GM18907 (cell line): ENCODE data around the gene NAGA.

Source experiments
- ATAC-seq: cut with Tn5 transposase; IDR thresholded peaks from one replicate; pipeline ENCODE4 v1.9.1; 2021; ENCODE audit warnings: mild to moderate bottlenecking, moderate library complexity; ENCODE audit not compliant: unreplicated experiment

The NAGA gene

DNA sequence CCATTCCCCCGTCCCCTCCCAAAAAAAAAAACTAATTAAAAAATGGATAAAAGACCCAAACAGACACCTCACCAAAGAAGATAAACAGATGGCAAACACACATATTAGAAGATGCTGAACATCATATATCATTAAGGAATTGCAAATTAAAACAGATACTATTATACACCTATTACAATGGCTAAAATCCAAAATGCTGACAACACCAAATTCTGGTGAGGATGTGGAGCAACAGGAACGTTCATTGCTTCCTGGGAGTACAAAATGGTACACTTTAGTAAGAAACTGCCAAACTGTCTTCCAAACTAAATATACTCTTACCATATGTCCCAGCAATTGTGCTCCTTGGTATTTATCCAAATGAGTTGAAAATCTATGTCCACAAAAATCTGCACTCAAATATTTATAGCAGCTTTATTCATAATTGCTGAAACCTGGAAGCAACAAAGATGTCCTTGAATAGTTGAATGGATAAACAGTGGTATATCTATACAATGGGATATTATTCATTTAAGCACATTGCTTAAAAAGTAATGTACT lies 19.9 kb downstream of the NAGA start:
- ATAC-seq, result no peak

DNA sequence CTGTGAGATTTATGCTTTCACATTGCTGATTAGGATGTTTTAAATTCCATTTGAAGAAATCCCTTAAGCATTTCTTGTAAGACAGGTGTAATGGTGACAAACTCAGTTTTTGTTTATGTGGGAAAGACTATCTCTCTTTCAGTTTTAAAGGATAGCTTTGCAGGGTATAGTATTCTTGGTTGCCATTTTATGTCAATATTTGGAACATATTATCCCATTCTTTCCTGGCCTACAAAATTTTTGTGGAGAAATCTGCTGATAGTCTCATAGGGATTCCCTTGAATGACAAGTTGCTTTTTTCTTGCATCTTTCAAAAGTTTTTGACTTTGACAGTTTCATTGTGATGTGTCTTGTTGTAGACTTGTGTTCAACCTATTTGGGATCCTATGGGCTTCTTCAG lies 28.8 kb downstream of the NAGA start:
- no peak for ATAC-seq

DNA sequence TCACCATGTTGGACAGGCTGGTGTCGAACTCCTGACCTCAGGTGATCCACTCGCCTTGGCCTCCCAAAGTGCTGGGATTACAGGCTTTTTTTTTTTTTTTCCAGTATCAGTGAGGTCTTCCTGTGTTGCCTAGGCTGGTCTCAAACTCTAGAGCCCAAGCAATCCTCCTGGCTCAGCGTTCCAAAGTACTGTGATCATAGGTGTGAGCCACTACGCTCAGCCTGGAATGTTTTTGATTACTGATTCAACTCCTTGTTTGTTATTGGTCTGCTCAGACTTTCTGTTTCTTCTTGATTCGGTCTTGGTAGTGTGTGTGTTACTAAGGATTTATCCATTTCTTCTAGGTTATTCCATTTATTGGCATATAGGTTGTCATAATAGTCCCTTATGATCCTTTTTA lies 31.3 kb downstream of the NAGA start:
- ATAC-seq, result no peak

DNA sequence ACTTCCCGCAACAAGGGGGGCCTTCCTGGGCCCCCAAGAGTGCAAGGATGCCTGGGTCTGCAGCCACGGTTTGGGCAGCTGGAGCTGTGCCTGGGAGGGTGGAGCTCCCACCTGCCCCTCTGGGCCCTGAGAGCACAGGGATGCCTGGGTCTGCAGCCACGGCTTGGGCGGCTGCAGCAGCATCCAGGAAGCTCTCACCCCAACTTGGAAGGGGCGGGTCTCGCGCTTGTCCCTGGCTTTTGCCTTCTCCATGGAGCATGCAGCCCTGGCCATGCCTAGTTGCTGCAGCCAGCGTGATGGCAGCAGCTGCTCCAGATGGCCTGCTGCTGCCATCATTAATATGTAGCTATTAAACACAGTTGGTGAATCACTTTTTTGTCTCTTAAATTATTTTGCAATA lies 35.4 kb downstream of the NAGA start:
- no peak for ATAC-seq

DNA sequence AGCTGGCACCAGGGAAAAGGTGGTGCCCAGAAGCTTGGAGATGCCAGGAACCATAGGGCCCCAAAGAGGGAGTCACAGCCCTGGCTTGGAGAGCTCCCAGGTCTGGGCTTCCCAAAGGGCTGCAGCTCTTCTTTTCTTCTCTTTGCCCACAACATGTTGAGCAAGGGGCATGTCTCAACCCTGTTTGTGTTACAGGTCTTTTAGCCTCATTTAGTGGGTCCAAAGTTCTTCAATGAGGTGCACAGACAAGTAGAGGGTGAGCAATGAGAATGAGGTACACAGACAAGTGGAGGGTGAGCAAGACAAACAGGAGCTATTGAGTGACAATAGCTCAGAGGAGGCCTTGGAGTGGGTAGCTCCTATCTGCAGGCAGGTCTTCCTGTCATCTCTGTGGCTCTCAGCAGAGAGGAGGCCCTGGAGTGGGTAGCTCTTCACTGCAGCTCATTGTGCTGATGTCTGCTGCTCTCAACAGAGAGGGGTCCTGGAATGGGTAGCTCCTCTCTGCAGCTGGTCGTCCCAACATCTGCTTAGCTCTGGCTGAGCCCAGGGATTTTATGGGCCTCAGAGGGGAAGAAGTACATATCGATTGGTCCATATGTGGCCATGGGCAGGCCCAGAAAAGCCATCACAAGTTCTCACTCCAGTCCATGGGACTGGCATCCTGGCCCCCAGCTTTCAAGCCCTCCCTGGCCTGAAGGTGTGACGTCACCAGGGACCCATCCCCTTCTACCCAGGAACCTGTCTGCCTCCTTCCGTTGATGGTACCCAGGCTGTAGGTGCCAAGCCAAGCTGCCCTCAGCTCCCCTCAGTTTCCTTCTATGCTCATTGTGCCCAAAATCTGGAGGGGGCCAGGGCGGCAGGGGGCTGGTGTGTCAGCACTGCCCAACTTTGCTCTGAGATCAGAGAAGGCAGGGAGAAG lies 37.1 kb downstream of the NAGA start:
- ATAC-seq, result no peak

DNA sequence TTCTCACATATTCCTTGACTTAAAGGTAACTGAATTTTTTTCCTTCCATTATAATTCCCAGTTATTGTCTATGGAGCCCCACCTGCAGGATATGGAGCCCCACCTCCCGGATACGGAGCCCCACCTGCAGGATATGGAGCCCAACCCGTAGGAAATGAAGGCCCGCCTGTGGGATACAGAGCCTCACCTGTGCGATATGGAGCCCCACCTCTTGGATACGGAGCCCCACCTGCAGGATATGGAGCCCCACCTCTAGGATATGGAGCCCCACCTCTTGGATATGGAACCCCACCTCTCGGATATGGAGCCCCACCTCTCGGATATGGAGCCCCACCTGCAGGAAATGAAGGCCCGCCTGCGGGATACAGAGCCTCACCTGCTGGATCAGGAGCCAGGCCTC lies 43.9 kb downstream of the NAGA start:
- no peak for ATAC-seq

DNA sequence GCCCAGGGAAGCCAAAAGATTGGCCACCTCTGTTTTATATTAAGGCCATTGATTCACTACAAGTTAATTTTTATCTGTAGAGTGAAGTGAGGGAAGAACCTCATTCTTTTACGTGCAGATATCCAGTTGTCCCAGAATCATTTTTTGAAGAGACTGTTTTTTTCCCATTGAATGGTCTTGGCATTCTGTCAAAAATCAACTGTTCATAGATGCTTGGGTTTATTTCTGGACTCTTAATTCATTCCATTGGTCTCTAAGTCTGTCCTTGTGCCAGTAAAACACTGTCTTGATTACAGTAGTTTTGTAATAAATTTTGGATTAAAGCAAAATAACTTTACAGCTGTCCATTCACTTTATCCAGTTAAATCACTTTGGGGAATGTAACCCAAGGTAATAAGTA lies 45.2 kb downstream of the NAGA start:
- no peak for ATAC-seq

DNA sequence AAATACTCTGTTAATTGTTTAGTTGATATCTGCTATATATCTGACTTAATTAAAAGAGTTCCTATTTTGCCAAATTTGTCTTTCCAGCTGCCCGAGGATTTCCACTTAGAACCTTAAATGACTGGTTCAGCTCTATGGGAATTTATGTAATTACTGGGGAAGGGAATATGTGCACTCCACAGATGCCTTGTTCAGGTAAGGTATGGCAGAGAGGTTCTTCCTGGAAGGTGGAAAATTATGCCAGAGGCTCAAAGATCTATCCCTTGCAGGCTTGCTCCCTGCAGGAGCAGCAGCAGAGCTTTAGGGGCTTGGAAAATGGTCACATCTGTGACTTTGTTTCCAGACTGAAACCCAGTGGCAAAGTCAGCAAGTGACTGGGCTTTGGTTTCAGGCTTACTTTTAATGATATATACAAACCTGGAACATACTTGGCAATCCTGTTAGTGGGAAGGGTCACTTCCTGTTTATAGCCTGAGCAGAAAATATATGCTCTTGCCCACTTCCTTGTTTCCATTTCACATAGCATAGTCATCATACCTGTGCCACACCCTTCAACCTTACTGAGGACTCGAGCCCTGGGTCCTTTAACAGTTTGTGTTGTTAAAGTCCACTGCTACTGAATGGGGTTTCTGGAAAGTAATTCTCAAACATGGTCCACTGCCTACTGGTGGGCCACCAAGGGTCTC lies 48.3 kb downstream of the NAGA start:
- no peak for ATAC-seq

DNA sequence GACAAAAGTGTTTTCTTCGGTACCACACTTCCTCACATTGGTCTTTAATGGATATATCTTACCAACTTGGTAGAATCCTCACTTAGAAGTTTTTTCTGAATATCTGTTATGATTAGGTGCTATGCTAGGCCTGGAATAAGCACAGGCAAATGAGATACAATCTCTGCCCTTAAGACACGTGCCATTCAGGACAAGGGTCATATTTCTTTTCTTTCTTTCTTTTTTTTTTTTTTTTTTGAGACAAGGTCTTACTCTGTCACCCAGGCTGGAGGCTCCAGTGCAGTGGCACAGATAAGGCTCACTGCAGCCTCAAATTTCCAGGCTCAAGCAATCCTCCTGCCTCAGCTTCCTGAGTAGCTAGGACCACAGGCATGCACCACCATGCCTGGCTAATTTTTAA lies 49.0 kb downstream of the NAGA start:
- no peak for ATAC-seq

DNA sequence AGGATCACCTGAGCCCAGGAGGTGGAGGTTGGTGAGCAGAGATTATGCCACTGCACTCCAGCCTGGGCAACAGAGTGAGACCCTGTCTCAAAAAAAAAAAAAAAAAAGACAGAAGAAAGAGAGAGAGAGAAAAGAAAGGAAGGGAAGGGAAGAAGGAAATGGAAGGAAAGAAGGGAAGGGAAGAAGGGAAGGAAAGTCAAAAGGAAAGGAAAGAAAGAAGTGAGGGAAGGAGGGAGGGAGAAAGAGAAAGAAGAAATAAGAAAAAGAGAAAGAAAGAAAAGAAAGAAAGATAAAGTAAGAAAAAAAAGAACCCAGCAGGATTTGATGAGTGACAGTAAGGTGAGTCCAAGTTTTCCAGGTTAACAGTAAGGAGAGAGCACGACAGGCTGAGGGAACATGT lies 52.4 kb downstream of the NAGA start:
- ATAC-seq, result no peak

DNA sequence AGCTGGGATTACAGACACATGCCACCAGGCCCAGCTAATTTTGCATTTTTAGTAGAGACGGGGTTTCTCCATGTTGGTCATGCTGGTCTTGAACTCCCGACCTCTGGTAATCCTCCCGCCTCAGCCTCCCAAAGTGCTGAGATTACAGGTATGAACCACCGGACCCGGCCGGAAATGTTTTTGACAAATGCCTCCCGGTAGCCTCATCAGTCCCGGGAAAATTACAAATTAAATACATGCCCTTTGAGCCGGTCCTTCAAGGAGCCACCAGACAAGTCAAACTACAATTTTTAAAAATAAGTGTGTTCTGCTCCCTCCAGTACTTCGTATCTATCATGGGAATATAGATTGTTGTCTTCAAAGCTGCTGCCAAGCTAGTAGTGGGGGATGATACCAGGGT lies 54.5 kb downstream of the NAGA start:
- ATAC-seq, result no peak

DNA sequence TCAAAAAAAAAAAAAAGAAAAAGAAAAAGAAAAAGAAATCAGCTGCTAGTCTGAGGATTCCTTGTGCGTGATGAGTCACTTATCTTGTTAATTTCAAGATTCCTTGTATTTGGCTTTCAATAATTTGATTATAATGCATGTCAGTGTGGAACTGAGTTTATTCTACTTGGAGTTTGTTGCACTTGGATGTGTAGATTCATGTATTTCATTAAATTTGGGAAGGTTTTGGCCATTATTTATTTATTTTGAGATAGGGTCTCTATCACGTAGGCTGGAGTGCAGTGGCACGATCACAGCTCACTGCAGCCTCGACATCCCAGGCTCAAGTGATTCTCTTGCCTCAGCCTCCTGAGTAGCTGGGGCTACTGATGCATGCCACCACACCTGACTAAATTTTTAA lies 57.2 kb downstream of the NAGA start:
- no peak for ATAC-seq

DNA sequence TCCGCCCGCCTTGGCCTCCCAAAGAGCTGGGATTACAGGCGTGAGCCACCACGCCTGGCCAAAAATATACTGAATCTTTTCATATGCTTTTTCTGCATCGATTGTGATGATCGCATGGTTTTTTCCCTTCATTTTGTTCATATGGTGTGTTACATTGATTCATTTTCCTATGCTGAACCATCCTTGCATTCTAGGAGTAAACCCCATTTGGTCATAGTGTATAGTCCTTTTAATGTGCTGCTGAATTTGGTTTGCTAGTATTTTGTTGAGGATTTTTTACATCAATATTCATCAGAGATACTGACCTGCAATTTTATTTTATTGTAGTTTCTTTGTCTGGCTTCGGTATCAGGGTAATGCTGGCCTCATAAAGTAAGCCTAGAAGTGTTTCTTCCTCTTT lies 59.8 kb downstream of the NAGA start:
- ATAC-seq, result no peak
